ENCODE measurements around the gene IZUMO4.

- TF ChIP-seq, protein P1, sequence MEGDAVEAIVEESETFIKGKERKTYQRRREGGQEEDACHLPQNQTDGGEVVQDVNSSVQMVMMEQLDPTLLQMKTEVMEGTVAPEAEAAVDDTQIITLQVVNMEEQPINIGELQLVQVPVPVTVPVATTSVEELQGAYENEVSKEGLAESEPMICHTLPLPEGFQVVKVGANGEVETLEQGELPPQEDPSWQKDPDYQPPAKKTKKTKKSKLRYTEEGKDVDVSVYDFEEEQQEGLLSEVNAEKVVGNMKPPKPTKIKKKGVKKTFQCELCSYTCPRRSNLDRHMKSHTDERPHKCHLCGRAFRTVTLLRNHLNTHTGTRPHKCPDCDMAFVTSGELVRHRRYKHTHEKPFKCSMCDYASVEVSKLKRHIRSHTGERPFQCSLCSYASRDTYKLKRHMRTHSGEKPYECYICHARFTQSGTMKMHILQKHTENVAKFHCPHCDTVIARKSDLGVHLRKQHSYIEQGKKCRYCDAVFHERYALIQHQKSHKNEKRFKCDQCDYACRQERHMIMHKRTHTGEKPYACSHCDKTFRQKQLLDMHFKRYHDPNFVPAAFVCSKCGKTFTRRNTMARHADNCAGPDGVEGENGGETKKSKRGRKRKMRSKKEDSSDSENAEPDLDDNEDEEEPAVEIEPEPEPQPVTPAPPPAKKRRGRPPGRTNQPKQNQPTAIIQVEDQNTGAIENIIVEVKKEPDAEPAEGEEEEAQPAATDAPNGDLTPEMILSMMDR (IDR thresholded peaks at IDR 0.05), result no peak
- TF ChIP-seq EZH2 (IDR thresholded peaks at IDR 0.05) (no peak), EZH2phosphoT487 (IDR thresholded peaks at IDR 0.05) (no peak)
Observed at GRCh38 chr19:2142173-2142829, 45.6 kb downstream of the IZUMO4 start.

Data from neural progenitor cell (in vitro differentiated cells).